Stomach smooth muscle (tissue), 2 donors: ENCODE data around the gene CGB1.

Experiments used
- H3K27ac ChIP-seq: one replicate; pipeline ENCODE4 v1.7.0; 2013; ENCODE audit warnings: mild to moderate bottlenecking, low read length, inconsistent platforms
- H3K27me3 ChIP-seq, 2 donors: one replicate each; pipeline ENCODE4 v1.7.0; 2013; ENCODE audit warnings: low read length in 2 of 2; ENCODE audit not compliant: insufficient read depth in 2 of 2, control insufficient read depth in 1 of 2
- H3K36me3 ChIP-seq, 2 donors: one replicate each; pipeline ENCODE4 v1.7.0; 2013; ENCODE audit warnings: low read length in 2 of 2; ENCODE audit not compliant: control insufficient read depth in 2 of 2, insufficient read depth in 2 of 2
- H3K4me1 ChIP-seq: one replicate; pipeline ENCODE4 v1.7.0; 2013; ENCODE audit warnings: low read length; ENCODE audit not compliant: control insufficient read depth, insufficient read depth
- H3K4me3 ChIP-seq, 2 donors: one replicate each; pipeline ENCODE4 v1.7.0; 2013; ENCODE audit warnings: low read length in 2 of 2
- H3K9ac ChIP-seq, 2 donors: one replicate each; pipeline ENCODE4 v1.7.0; 2013; ENCODE audit warnings: low read length in 2 of 2, mild to moderate bottlenecking in 1 of 2
- H3K9me3 ChIP-seq, 2 donors: one replicate each; pipeline ENCODE4 v1.7.0; 2013; ENCODE audit warnings: low read length in 2 of 2; ENCODE audit not compliant: control insufficient read depth in 2 of 2
- donor health status: healthy.
- donor health status: Pancreatic carcinoma.

Gene CGB1

GRCh38 chr19:48985711-48986110 lies 51.0 kb downstream of the CGB1 start:
- H3K27ac ChIP-seq: no peak overlapping the region
- H3K9me3 ChIP-seq: no peaks in the 10 kb centered on the region
- H3K4me1 ChIP-seq: peaks cover 8% of the 10 kb centered on the region
- no peak overlapping the region for H3K9ac ChIP-seq
- H3K27me3 ChIP-seq: no peaks in the 10 kb centered on the region
- H3K4me3 ChIP-seq: no peak overlapping the region
- peaks cover 29 to 52% of the 10 kb centered on the region in 2 donors for H3K36me3 ChIP-seq
